Stimulated activated CD4-positive, alpha-beta T cell treated with anti-CD3 and anti-CD28 coated beads, Interleukin-4, amount 100 ng/mL, for 48 hours (primary cell): Measurements from ENCODE around the gene SIPA1.

Source experiments
- DNase-seq, 2 donors: peaks; one replicate each; pipeline ENCODE4 v3.0.0-alpha.2; 2020; ENCODE audit warnings: low read depth in 2 of 2

Gene SIPA1

GRCh38 chr11:65609229-65609628 lies 28.7 kb upstream of the SIPA1 start:
- no peak for DNase-seq

DNA sequence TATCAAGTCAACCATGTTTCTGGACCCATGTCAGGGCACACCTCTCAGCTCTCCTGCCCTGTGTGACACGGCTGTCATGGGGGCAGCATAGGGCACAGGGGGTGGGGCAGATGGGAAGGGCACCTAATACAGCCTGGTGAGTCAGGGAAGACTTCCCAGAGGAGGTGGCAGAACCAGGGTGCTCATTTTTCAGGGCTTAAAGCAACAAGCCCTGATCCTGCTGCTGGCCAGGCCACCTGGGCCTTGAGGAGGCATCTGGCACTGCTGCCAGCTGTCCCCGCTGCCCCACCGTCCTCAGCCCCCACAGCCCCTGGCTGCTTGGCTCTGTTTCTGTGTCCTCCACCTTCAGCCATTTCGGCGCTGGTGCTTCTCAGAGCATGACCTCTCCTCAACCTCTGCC lies 28.2 kb upstream of the SIPA1 start:
- DNase-seq: no peak

DNA sequence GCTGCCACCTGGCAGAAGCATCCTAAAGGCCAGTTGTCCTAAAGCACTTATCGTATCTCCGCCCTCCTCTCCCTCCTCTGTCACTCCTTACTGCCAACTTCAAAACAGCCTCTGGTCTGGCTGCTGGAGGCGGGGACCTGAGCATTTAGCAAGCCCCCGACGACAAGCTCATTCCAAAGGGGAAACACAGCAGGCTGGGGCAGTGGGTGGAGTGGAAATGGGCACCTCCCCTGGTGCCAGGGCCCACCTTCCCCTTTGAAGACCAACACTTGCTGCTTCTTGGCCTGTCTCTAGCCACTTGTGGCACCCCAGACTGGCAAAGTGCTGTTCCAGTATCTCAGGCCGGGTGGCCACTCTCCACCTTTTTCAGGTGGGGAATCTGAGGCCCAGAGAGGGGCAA lies 27.5 kb upstream of the SIPA1 start:
- DNase-seq: no peak

GRCh38 chr11:65611028-65611757 lies 26.7 kb upstream of the SIPA1 start:
- no peak for DNase-seq

GRCh38 chr11:65611758-65612603 lies 25.9 kb upstream of the SIPA1 start:
- DNase-seq: no peak

DNA sequence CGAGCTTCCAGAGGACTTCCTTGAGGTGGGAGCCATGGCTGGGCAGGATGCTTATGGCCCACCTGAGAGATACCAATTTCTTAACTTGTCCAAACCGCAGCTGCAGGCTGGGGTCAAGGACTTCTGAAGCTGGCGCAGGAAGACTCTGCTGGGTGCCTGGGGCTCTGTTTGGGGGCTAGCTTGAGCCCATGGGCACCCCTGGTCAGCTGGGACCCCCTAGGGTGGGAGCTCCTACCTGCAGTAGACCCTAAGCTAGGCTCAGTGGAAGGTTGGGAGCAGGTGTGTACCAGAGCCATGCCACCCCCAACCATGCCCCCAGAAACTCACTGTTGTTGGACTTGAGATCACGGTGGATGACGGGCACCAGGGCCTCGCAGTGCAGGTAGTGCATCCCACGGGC lies 25.2 kb upstream of the SIPA1 start:
- DNase-seq: no peak

GRCh38 chr11:65613091-65613928 lies 24.6 kb upstream of the SIPA1 start:
- DNase-seq: no peak

GRCh38 chr11:65615229-65615949 lies 22.5 kb upstream of the SIPA1 start, which contains the start of gene PCNX3:
Gene PCNX3, plus strand, starts transcription at chr11:65615776. Its CDS starts 536 bp downstream, at chr11:65616312.
- DNase-seq: peak; percentile 99 to 100

GRCh38 chr11:65615950-65616574 lies 21.8 kb upstream of the SIPA1 start:
- DNase-seq: no peak

GRCh38 chr11:65616575-65617001 lies 21.3 kb upstream of the SIPA1 start:
- DNase-seq: no peak

GRCh38 chr11:65617136-65617850 lies 20.6 kb upstream of the SIPA1 start:
- no peak for DNase-seq

DNA sequence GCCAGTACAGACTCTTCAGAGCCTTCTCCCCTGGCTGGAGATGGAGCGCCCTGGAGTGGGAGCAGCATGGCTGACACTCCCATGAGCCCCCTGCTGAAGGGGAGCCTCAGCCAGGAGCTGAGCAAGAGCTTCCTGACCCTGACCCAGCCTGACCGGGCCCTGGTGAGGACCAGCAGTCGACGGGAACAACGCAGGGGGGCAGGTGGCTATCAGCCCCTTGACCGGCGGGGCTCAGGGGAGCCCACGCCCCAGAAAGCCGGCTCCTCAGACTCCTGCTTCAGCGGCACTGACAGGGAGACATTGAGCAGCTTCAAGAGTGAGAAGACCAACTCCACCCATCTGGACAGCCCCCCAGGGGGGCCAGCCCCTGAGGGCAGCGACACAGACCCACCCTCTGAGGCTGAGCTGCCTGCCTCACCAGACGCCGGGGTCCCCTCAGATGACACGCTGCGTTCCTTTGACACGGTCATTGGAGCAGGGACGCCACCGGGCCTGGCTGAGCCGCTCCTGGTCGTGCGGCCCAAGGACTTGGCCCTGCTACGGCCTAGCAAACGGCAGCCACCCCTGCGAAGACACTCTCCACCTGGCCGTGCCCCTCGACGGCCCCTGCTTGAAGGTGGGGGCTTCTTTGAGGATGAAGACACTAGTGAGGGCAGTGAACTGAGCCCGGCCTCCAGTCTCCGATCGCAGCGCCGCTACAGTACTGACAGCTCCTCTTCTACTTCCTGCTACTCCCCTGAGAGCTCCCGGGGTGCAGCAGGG lies 19.7 kb upstream of the SIPA1 start:
- DNase-seq: no peak

DNA sequence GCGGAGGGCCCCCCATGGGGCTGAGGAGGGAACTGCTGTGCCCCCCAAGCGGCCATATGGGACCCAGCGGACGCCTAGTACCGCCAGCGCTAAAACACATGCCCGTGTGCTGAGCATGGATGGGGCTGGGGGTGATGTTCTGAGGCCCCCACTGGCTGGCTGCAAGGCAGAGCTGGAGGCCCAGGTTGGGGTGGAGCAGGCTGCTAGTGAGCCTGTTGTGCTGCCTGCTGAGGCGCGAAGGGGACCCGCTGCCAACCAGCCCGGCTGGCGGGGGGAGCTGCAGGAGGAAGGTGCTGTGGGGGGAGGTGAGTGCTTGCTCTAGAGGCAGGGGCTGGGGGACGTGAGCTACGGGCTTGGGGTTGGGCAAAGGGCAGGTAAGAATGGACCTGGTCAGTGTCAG lies 19.1 kb upstream of the SIPA1 start:
- DNase-seq: no peak

DNA sequence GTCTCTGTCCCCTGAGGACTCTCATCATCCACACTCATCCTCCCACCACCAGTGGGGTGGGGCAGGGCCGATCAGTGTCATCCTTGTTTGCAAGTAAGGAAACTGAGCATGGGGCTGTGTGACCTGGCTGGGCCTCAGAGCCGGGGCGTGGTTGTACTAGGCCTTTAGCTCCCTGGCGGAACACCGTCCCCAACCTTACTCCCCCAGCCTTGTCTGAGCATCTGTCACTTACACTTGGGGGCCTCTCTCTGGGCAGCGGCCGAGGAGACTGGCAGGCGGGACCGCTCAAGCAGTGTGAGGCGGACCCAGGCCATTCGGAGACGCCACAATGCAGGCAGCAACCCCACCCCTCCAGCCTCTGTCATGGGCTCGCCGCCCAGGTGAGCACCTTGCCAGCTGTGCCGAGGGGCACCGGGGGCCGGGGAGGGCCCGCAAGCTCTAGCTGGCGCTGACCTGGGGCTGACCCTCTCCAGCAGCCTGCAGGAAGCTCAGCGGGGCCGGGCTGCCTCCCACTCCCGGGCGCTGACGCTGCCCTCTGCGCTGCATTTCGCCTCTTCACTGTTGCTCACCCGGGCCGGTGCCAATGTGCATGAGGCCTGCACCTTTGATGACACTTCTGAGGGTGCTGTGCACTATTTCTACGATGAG lies 18.5 kb upstream of the SIPA1 start:
- DNase-seq: no peak

DNA sequence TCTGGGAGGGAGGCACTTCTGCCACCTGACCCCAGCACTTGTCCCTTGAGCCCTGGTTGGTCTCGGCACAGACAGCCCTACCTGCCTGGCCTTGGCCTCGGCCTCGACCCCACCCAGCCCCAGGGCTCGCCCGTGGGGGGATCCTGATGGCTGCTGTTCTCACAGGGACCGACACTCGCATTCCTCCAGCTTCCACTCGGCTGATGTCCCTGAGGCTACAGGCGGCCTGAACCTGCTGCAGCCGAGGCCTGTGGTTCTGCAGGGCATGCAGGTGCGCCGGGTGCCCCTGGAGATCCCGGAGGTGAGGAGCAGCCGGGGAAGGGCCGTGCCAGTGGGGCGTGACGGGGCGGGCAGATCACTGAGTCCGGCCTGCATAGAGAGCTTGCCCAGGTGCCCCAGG lies 17.2 kb upstream of the SIPA1 start:
- no peak for DNase-seq

- DNase-seq: no peak
Observed at GRCh38 chr11:65621460-65621859, 16.4 kb upstream of the SIPA1 start.

DNA sequence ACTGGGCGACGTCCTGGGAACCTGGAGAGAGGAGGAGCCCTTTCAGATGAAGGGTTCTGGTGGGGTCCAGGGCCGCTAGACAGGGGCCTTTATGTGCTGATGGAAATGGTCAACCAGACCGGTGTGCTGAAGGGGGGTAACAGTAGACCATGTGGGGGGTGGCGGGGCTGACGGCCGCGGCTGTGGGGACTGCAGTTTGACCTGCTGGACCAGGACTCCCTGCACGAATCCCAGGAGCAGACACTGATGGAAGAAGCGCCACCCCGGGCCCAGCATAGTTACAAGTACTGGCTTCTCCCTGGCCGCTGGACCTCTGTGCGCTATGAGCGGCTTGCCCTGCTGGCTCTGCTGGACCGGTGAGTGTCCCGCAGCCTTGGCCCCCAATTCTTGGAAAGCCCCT lies 15.9 kb upstream of the SIPA1 start:
- no peak for DNase-seq

DNA sequence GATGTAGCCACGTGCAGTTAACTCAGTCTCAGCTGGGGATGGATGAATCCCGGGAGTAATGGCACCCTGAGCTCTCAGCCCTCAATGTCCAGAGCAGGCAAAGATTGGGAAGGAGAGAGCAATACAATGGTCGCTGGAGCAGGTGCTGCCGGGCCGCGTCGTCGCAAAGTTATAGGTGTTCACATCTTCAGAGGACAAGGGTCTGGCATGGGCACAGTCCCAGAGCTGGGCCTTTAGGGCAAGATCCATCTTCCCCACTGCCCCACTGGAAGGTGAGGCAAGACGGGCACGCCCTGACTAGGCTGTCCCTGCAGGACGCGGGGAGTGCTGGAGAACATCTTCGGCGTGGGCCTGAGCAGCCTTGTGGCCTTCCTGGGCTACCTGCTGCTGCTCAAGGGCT lies 14.7 kb upstream of the SIPA1 start:
- no peak for DNase-seq
